ENCODE measurements around the gene PCED1B.
"Not testable (repeated sequence)": the region's sequence is repeated elsewhere in the genome, so short reads cannot be mapped to it uniquely, and the experiment has no call there.

PCED1B gene

GRCh38 chr12:47276621-47277309 is 197.3 kb downstream of the PCED1B start:
- peak; percentile 13 for DNase-seq (ENCODE audit: low read depth)
- no peak overlapping the region for H3K4me3 ChIP-seq (ENCODE audit: low read depth, low read length)
- TF ChIP-seq CTCF (IDR thresholded peaks at IDR 0.05; ENCODE audit: control insufficient read depth, extremely low read depth, insufficient read depth): no peak

- no peak for DNase-seq (ENCODE audit: low read depth)
- H3K4me3 ChIP-seq (ENCODE audit: low read depth, low read length): no peak overlapping the region
- TF ChIP-seq CTCF (IDR thresholded peaks at IDR 0.05; ENCODE audit: control insufficient read depth, extremely low read depth, insufficient read depth): no peak
These were observed 198.6 kb downstream of the PCED1B start for GRCh38 chr12:47277972-47278448.

GRCh38 chr12:47279758-47280157 is 200.3 kb downstream of the PCED1B start:
- DNase-seq (ENCODE audit: low read depth); H3K4me3 ChIP-seq (ENCODE audit: low read depth, low read length): not testable (repeated sequence)

- H3K4me3 ChIP-seq (ENCODE audit: low read depth, low read length): no peak overlapping the region
- no peak for DNase-seq (ENCODE audit: low read depth)
- no peak for TF ChIP-seq CTCF (IDR thresholded peaks at IDR 0.05; ENCODE audit: control insufficient read depth, extremely low read depth, insufficient read depth)
These were observed 201.3 kb downstream of the PCED1B start for GRCh38 chr12:47280543-47281300.

GRCh38 chr12:47281667-47282171 is 202.3 kb downstream of the PCED1B start:
- TF ChIP-seq CTCF (IDR thresholded peaks at IDR 0.05; ENCODE audit: control insufficient read depth, extremely low read depth, insufficient read depth): no peak
- H3K4me3 ChIP-seq (ENCODE audit: low read depth, low read length): no peak overlapping the region
- no peak for DNase-seq (ENCODE audit: low read depth)

- DNase-seq (ENCODE audit: low read depth): no peak
- H3K4me3 ChIP-seq (ENCODE audit: low read depth, low read length): no peak overlapping the region
- no peak for TF ChIP-seq CTCF (IDR thresholded peaks at IDR 0.05; ENCODE audit: control insufficient read depth, extremely low read depth, insufficient read depth)
These were observed 202.8 kb downstream of the PCED1B start for GRCh38 chr12:47282206-47282605.
